ENCODE results near the gene DIPK1C. TPM values are rescaled to one million over a fixed set of nuclear protein-coding genes. Genes with fewer than 3 reads are reported as not detected.

Gene DIPK1C
- total and polyA plus RNA-seq, 4 donors: 0.36 TPM; not detected in 3

- Histone ChIP-seq H3K9me3 (ENCODE audit: control insufficient read depth, low read length) (no peaks in the 10 kb centered on the region), H3K4me1 (ENCODE audit: control insufficient read depth in 1 of 2, insufficient read depth in 2 of 2, low read length in 2 of 2) (no peaks in the 10 kb centered on the region), H3K27ac (ENCODE audit: low read depth in 1 of 2, low read length in 2 of 2) (no peak overlapping the region), H3K4me3 (ENCODE audit: low read length in 2 of 2) (no peak overlapping the region), H3K36me3 (ENCODE audit: control insufficient read depth in 1 of 2, insufficient read depth in 2 of 2, low read length in 1 of 2) (no peaks in the 10 kb centered on the region), H3K27me3 (ENCODE audit: control insufficient read depth in 1 of 2, insufficient read depth in 2 of 2, low read length in 1 of 2) (no peaks in the 10 kb centered on the region)
- intact Hi-C loops (cut with DNase I): no loop called here
- WGBS, 2 donors: 96 to 98% methylated on average over 9 of the region's 9 CpGs
- ATAC-seq (ENCODE audit: low FRiP score) (no peak), DNase-seq (no peak)
Observed at GRCh38 chr18:74440808-74441427, 16.2 kb downstream of the DIPK1C start.

GRCh38 chr18:74438091-74438490 lies 19.0 kb downstream of the DIPK1C start:
- 94 to 97% methylated on average over 6 of the region's 6 CpGs for WGBS, 2 donors
- no peaks in the 10 kb centered on the region for H3K9me3 ChIP-seq (ENCODE audit: control insufficient read depth, low read length)
- H3K27me3 ChIP-seq (ENCODE audit: control insufficient read depth in 1 of 2, insufficient read depth in 2 of 2, low read length in 1 of 2): no peaks in the 10 kb centered on the region
- intact Hi-C loops (cut with DNase I): no loop called here
- no peaks in the 10 kb centered on the region for H3K36me3 ChIP-seq (ENCODE audit: control insufficient read depth in 1 of 2, insufficient read depth in 2 of 2, low read length in 1 of 2)
- H3K4me1 ChIP-seq (ENCODE audit: control insufficient read depth in 1 of 2, insufficient read depth in 2 of 2, low read length in 2 of 2): no peaks in the 10 kb centered on the region
- H3K27ac ChIP-seq (ENCODE audit: low read depth in 1 of 2, low read length in 2 of 2): no peak overlapping the region
- ATAC-seq (ENCODE audit: low FRiP score): no peak
- no peak overlapping the region for H3K4me3 ChIP-seq (ENCODE audit: low read length in 2 of 2)
- DNase-seq: no peak

GRCh38 chr18:74436158-74436769 lies 20.8 kb downstream of the DIPK1C start:
- no peak for ATAC-seq (ENCODE audit: low FRiP score)
- no peak overlapping the region for H3K4me3 ChIP-seq (ENCODE audit: low read length in 2 of 2)
- H3K9me3 ChIP-seq (ENCODE audit: control insufficient read depth, low read length): no peaks in the 10 kb centered on the region
- H3K27me3 ChIP-seq (ENCODE audit: control insufficient read depth in 1 of 2, insufficient read depth in 2 of 2, low read length in 1 of 2): no peaks in the 10 kb centered on the region
- no peak overlapping the region for H3K27ac ChIP-seq (ENCODE audit: low read depth in 1 of 2, low read length in 2 of 2)
- no peaks in the 10 kb centered on the region for H3K36me3 ChIP-seq (ENCODE audit: control insufficient read depth in 1 of 2, insufficient read depth in 2 of 2, low read length in 1 of 2)
- DNase-seq: no peak
- no peaks in the 10 kb centered on the region for H3K4me1 ChIP-seq (ENCODE audit: control insufficient read depth in 1 of 2, insufficient read depth in 2 of 2, low read length in 2 of 2)
- 87% methylated on average over 14 of the region's 14 CpGs for WGBS, 2 donors
- intact Hi-C loops (cut with DNase I): no loop called here

DNA sequence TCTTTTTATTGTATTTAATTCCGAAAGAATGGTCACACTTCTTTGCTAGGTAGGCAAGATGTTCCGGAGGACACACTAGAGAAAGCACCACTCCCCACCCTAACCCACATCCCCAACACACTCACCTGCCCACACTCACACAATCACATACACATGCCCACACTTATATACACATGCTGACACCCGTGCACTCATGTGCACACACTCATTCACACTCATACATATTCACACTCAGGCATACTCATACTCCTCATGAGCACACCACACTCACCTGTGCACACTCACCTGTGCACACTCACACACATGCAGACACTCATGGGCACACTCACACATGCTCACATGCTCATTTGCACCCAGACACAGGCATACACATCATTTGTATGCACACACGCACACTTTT lies 21.4 kb downstream of the DIPK1C start:
- H3K27ac ChIP-seq (ENCODE audit: low read depth in 1 of 2, low read length in 2 of 2): no peak overlapping the region
- H3K4me3 ChIP-seq (ENCODE audit: low read length in 2 of 2): no peak overlapping the region
- H3K27me3 ChIP-seq (ENCODE audit: control insufficient read depth in 1 of 2, insufficient read depth in 2 of 2, low read length in 1 of 2): no peaks in the 10 kb centered on the region
- no peak for DNase-seq
- H3K36me3 ChIP-seq (ENCODE audit: control insufficient read depth in 1 of 2, insufficient read depth in 2 of 2, low read length in 1 of 2): no peaks in the 10 kb centered on the region
- no peaks in the 10 kb centered on the region for H3K4me1 ChIP-seq (ENCODE audit: control insufficient read depth in 1 of 2, insufficient read depth in 2 of 2, low read length in 2 of 2)
- intact Hi-C loops (cut with DNase I): no loop called here
- no peaks in the 10 kb centered on the region for H3K9me3 ChIP-seq (ENCODE audit: control insufficient read depth, low read length)
- 86% methylated on average over 4 of the region's 4 CpGs for WGBS, 2 donors
- ATAC-seq (ENCODE audit: low FRiP score): no peak

- Histone ChIP-seq H3K4me3 (ENCODE audit: low read length in 2 of 2) (no peak overlapping the region), H3K9me3 (ENCODE audit: control insufficient read depth, low read length) (no peaks in the 10 kb centered on the region), H3K27me3 (ENCODE audit: control insufficient read depth in 1 of 2, insufficient read depth in 2 of 2, low read length in 1 of 2) (no peaks in the 10 kb centered on the region), H3K27ac (ENCODE audit: low read depth in 1 of 2, low read length in 2 of 2) (no peak overlapping the region), H3K36me3 (ENCODE audit: control insufficient read depth in 1 of 2, insufficient read depth in 2 of 2, low read length in 1 of 2) (no peaks in the 10 kb centered on the region), H3K4me1 (ENCODE audit: control insufficient read depth in 1 of 2, insufficient read depth in 2 of 2, low read length in 2 of 2) (no peaks in the 10 kb centered on the region)
- WGBS, 2 donors: 94 to 96% methylated on average over 11 of the region's 11 CpGs
- ATAC-seq (ENCODE audit: low FRiP score): no peak
- DNase-seq: peak in 1 of 2 donors; percentile 30
- intact Hi-C loops (cut with DNase I): no loop called here
Observed at GRCh38 chr18:74434466-74434865, 22.6 kb downstream of the DIPK1C start.

GRCh38 chr18:74430806-74431571 lies 26.1 kb downstream of the DIPK1C start:
- no peaks in the 10 kb centered on the region for H3K36me3 ChIP-seq (ENCODE audit: control insufficient read depth in 1 of 2, insufficient read depth in 2 of 2, low read length in 1 of 2)
- no peaks in the 10 kb centered on the region for H3K27me3 ChIP-seq (ENCODE audit: control insufficient read depth in 1 of 2, insufficient read depth in 2 of 2, low read length in 1 of 2)
- no peak for DNase-seq
- H3K4me3 ChIP-seq (ENCODE audit: low read length in 2 of 2): no peak overlapping the region
- intact Hi-C loops (cut with DNase I): no loop called here
- H3K27ac ChIP-seq (ENCODE audit: low read depth in 1 of 2, low read length in 2 of 2): no peak overlapping the region
- WGBS, 2 donors: 81 to 83% methylated on average over 15 of the region's 15 CpGs
- no peaks in the 10 kb centered on the region for H3K4me1 ChIP-seq (ENCODE audit: control insufficient read depth in 1 of 2, insufficient read depth in 2 of 2, low read length in 2 of 2)
- H3K9me3 ChIP-seq (ENCODE audit: control insufficient read depth, low read length): no peaks in the 10 kb centered on the region
- ATAC-seq (ENCODE audit: low FRiP score): no peak

- H3K27me3 ChIP-seq (ENCODE audit: control insufficient read depth in 1 of 2, insufficient read depth in 2 of 2, low read length in 1 of 2): no peaks in the 10 kb centered on the region
- no peak overlapping the region for H3K27ac ChIP-seq (ENCODE audit: low read depth in 1 of 2, low read length in 2 of 2)
- WGBS, 2 donors: 91% methylated on average over 5 of the region's 5 CpGs
- H3K9me3 ChIP-seq (ENCODE audit: control insufficient read depth, low read length): no peaks in the 10 kb centered on the region
- H3K4me3 ChIP-seq (ENCODE audit: low read length in 2 of 2): no peak overlapping the region
- ATAC-seq (ENCODE audit: low FRiP score) (no peak), DNase-seq (no peak)
- no peaks in the 10 kb centered on the region for H3K4me1 ChIP-seq (ENCODE audit: control insufficient read depth in 1 of 2, insufficient read depth in 2 of 2, low read length in 2 of 2)
- no peaks in the 10 kb centered on the region for H3K36me3 ChIP-seq (ENCODE audit: control insufficient read depth in 1 of 2, insufficient read depth in 2 of 2, low read length in 1 of 2)
- intact Hi-C loops (cut with DNase I): no loop called here
Observed at GRCh38 chr18:74430231-74430630, 26.9 kb downstream of the DIPK1C start.

DNA sequence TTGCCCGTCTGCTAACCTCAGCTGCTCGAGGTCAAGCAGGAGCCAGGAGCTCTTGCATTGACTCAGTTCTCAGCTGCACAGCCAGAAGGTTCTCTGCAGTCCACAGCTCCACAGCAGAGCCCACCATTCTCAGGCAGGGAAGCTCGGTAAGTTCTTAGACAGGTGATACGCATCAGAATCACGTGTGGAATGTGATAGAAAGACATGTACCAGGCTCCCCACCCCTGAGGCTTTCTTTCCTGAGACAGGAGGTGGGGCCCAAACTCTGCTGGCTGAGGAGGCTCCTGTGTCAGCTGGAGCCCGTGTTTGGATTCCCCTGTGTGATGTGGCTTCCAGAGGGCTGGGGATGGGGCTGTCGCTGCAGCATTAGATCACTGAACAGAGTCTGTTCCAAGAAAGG lies 28.0 kb downstream of the DIPK1C start:
- no peak for DNase-seq
- H3K9me3 ChIP-seq (ENCODE audit: control insufficient read depth, low read length): no peaks in the 10 kb centered on the region
- H3K36me3 ChIP-seq (ENCODE audit: control insufficient read depth in 1 of 2, insufficient read depth in 2 of 2, low read length in 1 of 2): no peaks in the 10 kb centered on the region
- no peak overlapping the region for H3K4me3 ChIP-seq (ENCODE audit: low read length in 2 of 2)
- intact Hi-C loops (cut with DNase I): no loop called here
- H3K27ac ChIP-seq (ENCODE audit: low read depth in 1 of 2, low read length in 2 of 2): no peak overlapping the region
- no peaks in the 10 kb centered on the region for H3K27me3 ChIP-seq (ENCODE audit: control insufficient read depth in 1 of 2, insufficient read depth in 2 of 2, low read length in 1 of 2)
- 74 to 82% methylated on average over 7 of the region's 7 CpGs for WGBS, 2 donors
- ATAC-seq (ENCODE audit: low FRiP score): no peak
- H3K4me1 ChIP-seq (ENCODE audit: control insufficient read depth in 1 of 2, insufficient read depth in 2 of 2, low read length in 2 of 2): no peaks in the 10 kb centered on the region

Data from aorta (tissue), 5 donors.